ENCODE data around the gene PEPD.

Gene PEPD

GRCh38 chr19:33376941-33377557 lies 144.5 kb downstream of the PEPD start:
- no peak for DNase-seq

GRCh38 chr19:33376423-33376822 lies 145.2 kb downstream of the PEPD start:
- no peak for DNase-seq

GRCh38 chr19:33375837-33376159 lies 145.8 kb downstream of the PEPD start:
- DNase-seq, result no peak

GRCh38 chr19:33375156-33375836 lies 146.3 kb downstream of the PEPD start:
- DNase-seq, result no peak

GRCh38 chr19:33374236-33374714 lies 147.3 kb downstream of the PEPD start:
- peak; percentile 19 for DNase-seq

DNA sequence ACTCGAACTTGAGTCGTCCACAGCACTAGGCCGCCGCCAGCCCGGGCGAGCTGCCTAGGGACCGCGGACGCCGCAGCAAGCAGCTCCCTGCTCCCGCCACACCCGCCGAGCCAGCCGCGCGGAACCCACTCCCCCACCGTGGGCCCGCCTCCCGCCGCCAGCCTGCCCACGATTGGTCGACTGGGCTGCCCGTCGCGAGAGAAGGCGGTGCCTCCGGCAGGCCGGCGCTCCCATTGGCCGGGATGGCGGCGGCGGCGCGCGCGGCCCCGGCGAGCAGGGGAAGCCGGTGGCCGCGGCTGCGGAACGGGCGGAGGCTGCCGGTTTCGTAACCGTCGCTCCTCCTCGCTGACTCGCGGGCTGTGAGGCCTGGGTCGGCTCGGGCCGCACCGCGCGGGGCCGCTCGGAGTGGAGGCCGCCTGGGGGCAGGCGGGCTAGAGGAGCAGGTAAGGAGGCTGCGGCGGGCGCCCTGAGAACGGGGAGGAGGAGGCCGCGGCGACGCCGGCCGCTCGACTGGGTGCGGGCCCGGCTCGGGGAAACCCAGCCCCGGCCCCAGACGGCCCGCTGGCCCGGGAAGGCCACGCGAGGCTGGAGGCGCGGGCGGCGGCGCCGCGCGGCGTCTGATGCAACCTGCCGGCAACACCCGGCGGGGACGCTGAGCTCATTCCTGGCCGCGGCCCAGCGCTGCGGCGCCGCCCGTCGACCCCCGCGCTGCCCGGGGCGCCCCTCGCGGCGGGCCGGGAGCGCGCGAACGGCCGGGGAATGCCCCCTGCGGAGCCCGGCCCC lies 147.9 kb downstream of the PEPD start, which contains the start of gene CEBPG:
CEBPG (plus strand) TSS at position 257 of the 783 bp plus-strand sequence. CDS start 5,531 bp downstream, outside the sequence.
- DNase-seq, result peak; percentile 94

- no peak for DNase-seq
Measured at GRCh38 chr19:33370783-33371182, 150.8 kb downstream of the PEPD start.

- DNase-seq, result no peak
Measured at GRCh38 chr19:33368074-33368864, 153.3 kb downstream of the PEPD start.

DNA sequence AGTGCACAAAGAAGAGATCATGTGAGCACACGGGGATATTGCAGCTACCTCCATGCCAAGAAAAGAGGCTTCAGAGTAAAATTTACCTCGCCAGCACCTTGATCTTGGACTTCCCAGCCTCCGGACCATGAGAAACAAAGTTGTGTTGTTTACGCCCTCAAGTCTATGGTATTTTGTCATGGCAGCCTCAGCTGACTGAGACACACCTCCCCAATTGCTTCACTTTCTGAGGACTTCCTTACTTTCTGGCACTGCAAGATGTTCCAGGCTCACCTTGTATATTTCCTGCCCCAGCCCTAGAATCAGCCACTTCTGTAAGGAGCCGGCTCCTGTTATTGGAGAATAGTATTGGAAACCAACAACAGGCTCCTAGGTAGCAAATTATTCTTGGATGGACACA lies 154.7 kb downstream of the PEPD start:
- DNase-seq, result no peak

DNA sequence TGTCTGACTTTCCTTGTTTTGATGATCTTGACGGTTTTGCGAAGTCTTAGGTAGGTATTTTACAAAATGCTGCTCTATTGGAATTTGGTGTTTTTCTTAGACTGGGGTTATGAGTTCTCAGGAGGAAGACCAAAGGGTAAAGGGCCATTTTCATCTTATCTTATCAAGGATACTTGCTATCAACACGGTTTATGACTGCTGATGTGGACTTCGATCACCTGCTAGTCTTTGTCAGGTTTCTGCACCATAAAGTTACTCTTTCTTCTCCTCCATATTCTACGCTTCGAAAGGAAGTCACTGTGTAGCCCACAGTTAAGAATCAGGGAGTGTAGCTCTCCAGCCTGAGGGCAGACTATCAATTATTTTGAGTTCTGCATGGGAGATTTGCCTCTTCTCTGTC lies 155.5 kb downstream of the PEPD start:
- DNase-seq, result no peak

- DNase-seq, result no peak
Measured at GRCh38 chr19:33365691-33366090, 155.9 kb downstream of the PEPD start.

- DNase-seq, result no peak
Measured at GRCh38 chr19:33363476-33363875, 158.1 kb downstream of the PEPD start.

- no peak for DNase-seq
Measured at GRCh38 chr19:33362508-33363228, 158.9 kb downstream of the PEPD start.

- DNase-seq, result no peak
Measured at GRCh38 chr19:33359581-33359980, 162.0 kb downstream of the PEPD start.

DNA sequence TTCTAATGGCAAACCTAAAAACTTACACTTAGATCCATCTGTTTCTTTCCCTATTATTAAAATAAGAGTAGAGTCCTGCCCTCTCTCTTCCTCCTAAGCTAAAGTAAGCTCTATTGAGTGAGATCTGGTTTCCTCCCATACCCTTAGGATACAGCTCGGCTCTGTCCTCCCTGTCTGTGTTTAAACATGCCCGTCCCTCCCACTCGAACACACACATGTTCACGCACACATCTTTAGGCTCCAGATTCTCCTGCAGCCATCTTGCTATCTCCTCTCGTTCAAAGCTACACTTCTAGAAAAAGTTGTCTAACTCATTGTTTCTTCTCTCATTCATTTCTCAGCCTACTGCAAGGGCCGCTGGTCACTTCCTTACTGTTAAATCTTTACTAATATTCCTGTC lies 163.2 kb downstream of the PEPD start:
- DNase-seq, result no peak

DNA sequence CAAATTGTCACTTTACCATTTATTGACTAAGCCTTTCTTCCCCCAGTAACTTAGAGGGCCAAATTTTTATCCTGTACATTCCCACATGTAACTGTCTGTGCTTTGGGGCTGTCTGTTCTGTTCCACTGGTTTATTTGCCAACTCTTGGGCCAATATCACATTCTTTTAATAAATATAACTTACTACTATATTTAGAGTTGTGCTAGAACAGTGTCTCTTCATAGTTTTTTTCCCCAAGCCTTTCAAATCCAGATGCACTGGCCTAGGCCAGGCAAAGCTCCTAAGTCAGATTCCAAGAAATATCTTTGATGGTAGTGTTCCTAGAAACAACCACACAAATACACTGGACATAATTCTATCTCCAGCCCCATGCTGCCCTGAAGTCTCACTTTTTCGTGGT lies 164.0 kb downstream of the PEPD start:
- no peak for DNase-seq

DNA sequence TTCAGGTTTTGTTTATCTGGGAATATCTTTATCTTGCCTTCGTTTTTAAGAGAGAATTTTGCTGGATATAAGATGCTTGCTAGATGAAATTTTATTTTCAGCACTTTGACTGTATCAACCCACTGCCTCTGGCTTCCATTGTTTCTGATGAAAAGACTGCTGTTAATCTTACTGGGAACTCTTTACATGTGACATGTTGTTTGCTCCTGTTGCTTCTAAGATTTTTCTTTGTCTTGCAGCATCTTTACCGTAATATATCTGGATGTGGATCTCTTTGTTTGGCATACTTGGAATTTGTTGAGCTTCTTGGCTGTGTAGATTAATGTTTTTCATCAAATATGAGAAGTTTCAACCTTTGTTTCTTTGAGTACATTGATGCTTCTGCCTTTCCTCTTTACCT lies 166.1 kb downstream of the PEPD start:
- DNase-seq, result no peak

- DNase-seq, result no peak
Measured at GRCh38 chr19:33350538-33351309, 170.9 kb downstream of the PEPD start.

GRCh38 chr19:33349319-33350289 lies 172.0 kb downstream of the PEPD start:
- DNase-seq, result no peak

- DNase-seq, result no peak
Measured at GRCh38 chr19:33348301-33349010, 173.1 kb downstream of the PEPD start.
